Femur (tissue), 1 donor: Measurements from ENCODE around the gene KLHL4.
"Not testable (repeated sequence)": the region's sequence is repeated elsewhere in the genome, so short reads cannot be mapped to it uniquely, and the experiment has no call there.

Experiments used
- DNase-seq: peaks from one replicate; pipeline ENCODE4 v3.0.0-alpha.2; 2017

Gene KLHL4

GRCh38 chrX:87664381-87664780 lies 146.8 kb downstream of the KLHL4 start:
- DNase-seq = no peak

- DNase-seq = no peak
Observed at GRCh38 chrX:87679849-87680248, 162.2 kb downstream of the KLHL4 start.

- no peak for DNase-seq
Observed at GRCh38 chrX:87687703-87688102, 170.1 kb downstream of the KLHL4 start.

GRCh38 chrX:87688113-87688748 lies 170.6 kb downstream of the KLHL4 start:
- not testable (repeated sequence) for DNase-seq

- DNase-seq = not testable (repeated sequence)
Observed at GRCh38 chrX:87689218-87689617, 171.6 kb downstream of the KLHL4 start.

GRCh38 chrX:87693204-87693603 lies 175.6 kb downstream of the KLHL4 start:
- no peak for DNase-seq

- DNase-seq = no peak
Observed at GRCh38 chrX:87697409-87697808, 179.8 kb downstream of the KLHL4 start.

GRCh38 chrX:87702795-87703194 lies 185.2 kb downstream of the KLHL4 start:
- DNase-seq = no peak

GRCh38 chrX:87703469-87703868 lies 185.9 kb downstream of the KLHL4 start:
- not testable (repeated sequence) for DNase-seq

GRCh38 chrX:87706134-87706533 lies 188.5 kb downstream of the KLHL4 start:
- no peak for DNase-seq

- DNase-seq = no peak
Observed at GRCh38 chrX:87710580-87710979, 193.0 kb downstream of the KLHL4 start.
